Nephron (organoid): ENCODE results near the gene ADGRB3.

Experiments
- H3K27ac Mint-ChIP-seq, 3 experiments: 2 replicates each; pipeline ENCODE4 v1.8.0; 2020; ENCODE audit warnings: mixed read lengths in 3 of 3, mild to moderate bottlenecking in 2 of 3, moderate library complexity in 1 of 3
- H3K27me3 Mint-ChIP-seq: 2 replicates; pipeline ENCODE4 v1.8.0; 2021; ENCODE audit warnings: low read depth, mild to moderate bottlenecking, moderate library complexity, mixed read lengths
- H3K36me3 Mint-ChIP-seq: 2 replicates; pipeline ENCODE4 v1.8.0; 2020; ENCODE audit warnings: low read depth, mixed read lengths
- H3K4me1 Mint-ChIP-seq: 2 replicates; pipeline ENCODE4 v1.8.0; 2020; ENCODE audit warnings: mixed read lengths
- H3K4me3 Mint-ChIP-seq, 3 experiments: 2 replicates each; pipeline ENCODE4 v1.8.0; 2020; ENCODE audit warnings: mild to moderate bottlenecking in 3 of 3, mixed read lengths in 3 of 3, moderate library complexity in 2 of 3
- H3K9me3 Mint-ChIP-seq: 2 replicates; pipeline ENCODE4 v1.8.0; 2020; ENCODE audit warnings: mixed read lengths
- CTCF ChIP-seq, 3 experiments: fragments of 200-600 bp; sonication (generic); IDR thresholded peaks; one replicate each; pipeline ENCODE4 v1.5.0; 2021; ENCODE audit warnings: antibody characterized with exemption in 3 of 3; ENCODE audit not compliant: unreplicated experiment in 3 of 3

Gene ADGRB3

GRCh38 chr6:69294407-69294806 is 659.3 kb downstream of the ADGRB3 start:
- Mint-ChIP-seq H3K27me3 (no peaks in the 10 kb centered on the region), H3K36me3 (no peaks in the 10 kb centered on the region), H3K27ac (no peak overlapping the region), H3K4me3 (no peak overlapping the region), H3K9me3 (no peaks in the 10 kb centered on the region), H3K4me1 (no peaks in the 10 kb centered on the region)
- TF ChIP-seq CTCF (IDR thresholded peaks at IDR 0.05; ENCODE audit: unreplicated experiment in 3 of 3), result no peak

GRCh38 chr6:69294862-69295261 is 659.8 kb downstream of the ADGRB3 start:
- no peaks in the 10 kb centered on the region for H3K36me3 Mint-ChIP-seq
- no peaks in the 10 kb centered on the region for H3K9me3 Mint-ChIP-seq
- H3K27ac Mint-ChIP-seq, result no peak overlapping the region
- H3K4me3 Mint-ChIP-seq, result no peak overlapping the region
- TF ChIP-seq CTCF (IDR thresholded peaks at IDR 0.05; ENCODE audit: unreplicated experiment in 3 of 3), result no peak
- H3K4me1 Mint-ChIP-seq, result no peaks in the 10 kb centered on the region
- H3K27me3 Mint-ChIP-seq, result no peaks in the 10 kb centered on the region

GRCh38 chr6:69303382-69303781 is 668.3 kb downstream of the ADGRB3 start:
- H3K4me3 Mint-ChIP-seq, result no peak overlapping the region
- no peaks in the 10 kb centered on the region for H3K36me3 Mint-ChIP-seq
- H3K27me3 Mint-ChIP-seq, result peaks cover 4% of the 10 kb centered on the region
- H3K9me3 Mint-ChIP-seq, result no peaks in the 10 kb centered on the region
- TF ChIP-seq CTCF (IDR thresholded peaks at IDR 0.05; ENCODE audit: unreplicated experiment in 3 of 3), result no peak
- no peak overlapping the region for H3K27ac Mint-ChIP-seq
- H3K4me1 Mint-ChIP-seq, result no peaks in the 10 kb centered on the region

- Mint-ChIP-seq H3K4me1 (peaks cover 8% of the 10 kb centered on the region), H3K27ac (no peak overlapping the region), H3K4me3 (no peak overlapping the region), H3K36me3 (no peaks in the 10 kb centered on the region), H3K27me3 (peaks cover 4% of the 10 kb centered on the region), H3K9me3 (no peaks in the 10 kb centered on the region)
- no peak for TF ChIP-seq CTCF (IDR thresholded peaks at IDR 0.05; ENCODE audit: unreplicated experiment in 3 of 3)
Observed at GRCh38 chr6:69305456-69305855, 670.4 kb downstream of the ADGRB3 start.

- TF ChIP-seq CTCF (IDR thresholded peaks at IDR 0.05; ENCODE audit: unreplicated experiment in 3 of 3), result no peak
- no peaks in the 10 kb centered on the region for H3K36me3 Mint-ChIP-seq
- H3K4me3 Mint-ChIP-seq, result no peak overlapping the region
- H3K4me1 Mint-ChIP-seq, result peaks cover 8% of the 10 kb centered on the region
- no peaks in the 10 kb centered on the region for H3K27me3 Mint-ChIP-seq
- no peaks in the 10 kb centered on the region for H3K9me3 Mint-ChIP-seq
- no peak overlapping the region for H3K27ac Mint-ChIP-seq
Observed at GRCh38 chr6:69308584-69308983, 673.5 kb downstream of the ADGRB3 start.

GRCh38 chr6:69311888-69312287 is 676.8 kb downstream of the ADGRB3 start:
- TF ChIP-seq CTCF (IDR thresholded peaks at IDR 0.05; ENCODE audit: unreplicated experiment in 3 of 3), result no peak
- no peak overlapping the region for H3K4me3 Mint-ChIP-seq
- H3K4me1 Mint-ChIP-seq, result peaks cover 8% of the 10 kb centered on the region
- H3K36me3 Mint-ChIP-seq, result no peaks in the 10 kb centered on the region
- no peak overlapping the region for H3K27ac Mint-ChIP-seq
- no peaks in the 10 kb centered on the region for H3K27me3 Mint-ChIP-seq
- no peaks in the 10 kb centered on the region for H3K9me3 Mint-ChIP-seq
